ENCODE results near the gene CEP44. TPM values are rescaled to one million over a fixed set of nuclear protein-coding genes. Genes with fewer than 3 reads are reported as not detected.

CEP44 gene
- total RNA-seq, 1 experiment from 2014 or later, result 15.3 TPM

- ChIA-PET CTCF (no interaction called here), POLR2A (interaction anchor here (0.8 kb wide), 1 partner anchor 9 kb away, joined by 4 read pairs; the partner anchor contains the start of genes CEP44 and FBXO8)
- no TSS peak for BruUV-seq (replicated peaks)
- Mint-ChIP-seq H3K4me1 (ENCODE audit: insufficient read depth, unreplicated experiment) (no peaks in the 10 kb centered on the region), H3K9me3 (ENCODE audit: unreplicated experiment) (no peaks in the 10 kb centered on the region), H3K27me3 (ENCODE audit: insufficient read depth, unreplicated experiment) (no peaks in the 10 kb centered on the region), H3K27ac (ENCODE audit: low read depth, unreplicated experiment) (no peak overlapping the region), H3K36me3 (ENCODE audit: insufficient read depth, unreplicated experiment) (no peaks in the 10 kb centered on the region), H3K4me3 (ENCODE audit: unreplicated experiment) (no peak overlapping the region)
- intact Hi-C loops (cut with micrococcal nuclease), result no loop called here
- no peak for TF ChIP-seq CTCF (IDR thresholded peaks at IDR 0.05; ENCODE audit: unreplicated experiment)
- no peak for DNase-seq (ENCODE audit: unreplicated experiment)
These were observed 9.3 kb upstream of the CEP44 start for GRCh38 chr4:174274436-174274835.

- no peak for TF ChIP-seq CTCF (IDR thresholded peaks at IDR 0.05; ENCODE audit: unreplicated experiment)
- no peak for DNase-seq (ENCODE audit: unreplicated experiment)
- ChIA-PET CTCF (no interaction called here), POLR2A (no interaction called here)
- Mint-ChIP-seq H3K4me3 (ENCODE audit: unreplicated experiment) (no peak overlapping the region), H3K9me3 (ENCODE audit: unreplicated experiment) (no peaks in the 10 kb centered on the region), H3K27ac (ENCODE audit: low read depth, unreplicated experiment) (no peak overlapping the region), H3K27me3 (ENCODE audit: insufficient read depth, unreplicated experiment) (no peaks in the 10 kb centered on the region), H3K36me3 (ENCODE audit: insufficient read depth, unreplicated experiment) (no peaks in the 10 kb centered on the region), H3K4me1 (ENCODE audit: insufficient read depth, unreplicated experiment) (no peaks in the 10 kb centered on the region)
- no TSS peak for BruUV-seq (replicated peaks)
- intact Hi-C loops (cut with micrococcal nuclease), result no loop called here
These were observed 8.6 kb upstream of the CEP44 start for GRCh38 chr4:174275101-174275500.

- no peak for TF ChIP-seq CTCF (IDR thresholded peaks at IDR 0.05; ENCODE audit: unreplicated experiment)
- no peaks in the 10 kb centered on the region for H3K9me3 Mint-ChIP-seq (ENCODE audit: unreplicated experiment)
- BruUV-seq (replicated peaks), result no TSS peak
- H3K36me3 Mint-ChIP-seq (ENCODE audit: insufficient read depth, unreplicated experiment), result no peaks in the 10 kb centered on the region
- ChIA-PET CTCF (no interaction called here), POLR2A (interaction anchor here (1.6 to 1.9 kb wide), 2 partner anchors 9 to 11 kb away, joined by 4 read pairs; no protein-coding TSS in a partner anchor)
- H3K27ac Mint-ChIP-seq (ENCODE audit: low read depth, unreplicated experiment), result no peak overlapping the region
- DNase-seq (ENCODE audit: unreplicated experiment), result no peak
- H3K4me1 Mint-ChIP-seq (ENCODE audit: insufficient read depth, unreplicated experiment), result peaks cover 12% of the 10 kb centered on the region
- intact Hi-C loops (cut with micrococcal nuclease), result no loop called here
- no peak overlapping the region for H3K4me3 Mint-ChIP-seq (ENCODE audit: unreplicated experiment)
- H3K27me3 Mint-ChIP-seq (ENCODE audit: insufficient read depth, unreplicated experiment), result no peaks in the 10 kb centered on the region
These were observed 6.3 kb upstream of the CEP44 start for GRCh38 chr4:174277433-174277832.

- no peak overlapping the region for H3K4me3 Mint-ChIP-seq (ENCODE audit: unreplicated experiment)
- H3K27me3 Mint-ChIP-seq (ENCODE audit: insufficient read depth, unreplicated experiment), result no peaks in the 10 kb centered on the region
- intact Hi-C loops (cut with micrococcal nuclease), result no loop called here
- peaks cover 12% of the 10 kb centered on the region for H3K4me1 Mint-ChIP-seq (ENCODE audit: insufficient read depth, unreplicated experiment)
- no peak for DNase-seq (ENCODE audit: unreplicated experiment)
- no TSS peak for BruUV-seq (replicated peaks)
- no peaks in the 10 kb centered on the region for H3K9me3 Mint-ChIP-seq (ENCODE audit: unreplicated experiment)
- no peak overlapping the region for H3K27ac Mint-ChIP-seq (ENCODE audit: low read depth, unreplicated experiment)
- ChIA-PET CTCF (no interaction called here), POLR2A (interaction anchor here (0.8 to 1.2 kb wide), 3 partner anchors 13 to 906 kb away, joined by 3 to 5 read pairs (median 3); no protein-coding TSS in a partner anchor)
- H3K36me3 Mint-ChIP-seq (ENCODE audit: insufficient read depth, unreplicated experiment), result peaks cover 2% of the 10 kb centered on the region
- TF ChIP-seq CTCF (IDR thresholded peaks at IDR 0.05; ENCODE audit: unreplicated experiment), result no peak
These were observed 5.2 kb upstream of the CEP44 start for GRCh38 chr4:174278467-174278866.

All from MCF 10A (cell line).